OCI-LY1 (cell line): Measurements from ENCODE around the gene FBF1.

Experiments used
- EZH2 ChIP-seq: fragments of 200-600 bp; sonication (generic), shearing (Covaris generic); IDR thresholded peaks from 2 replicates; pipeline ENCODE4 v1.8.0; 2017; ENCODE audit warnings: borderline replicate concordance, mixed run types, mild to moderate bottlenecking, antibody characterized with exemption, low read length, moderate library complexity, mixed read lengths
- TF ChIP-seq, protein P1 (sequence below): fragments of 200-600 bp; sonication (generic), shearing (Covaris generic); IDR thresholded peaks from 2 replicates; pipeline ENCODE4 v1.5.1; 2017; ENCODE audit warnings: mild to moderate bottlenecking, antibody characterized with exemption, low read length, moderate library complexity, mixed read lengths

DNA sequence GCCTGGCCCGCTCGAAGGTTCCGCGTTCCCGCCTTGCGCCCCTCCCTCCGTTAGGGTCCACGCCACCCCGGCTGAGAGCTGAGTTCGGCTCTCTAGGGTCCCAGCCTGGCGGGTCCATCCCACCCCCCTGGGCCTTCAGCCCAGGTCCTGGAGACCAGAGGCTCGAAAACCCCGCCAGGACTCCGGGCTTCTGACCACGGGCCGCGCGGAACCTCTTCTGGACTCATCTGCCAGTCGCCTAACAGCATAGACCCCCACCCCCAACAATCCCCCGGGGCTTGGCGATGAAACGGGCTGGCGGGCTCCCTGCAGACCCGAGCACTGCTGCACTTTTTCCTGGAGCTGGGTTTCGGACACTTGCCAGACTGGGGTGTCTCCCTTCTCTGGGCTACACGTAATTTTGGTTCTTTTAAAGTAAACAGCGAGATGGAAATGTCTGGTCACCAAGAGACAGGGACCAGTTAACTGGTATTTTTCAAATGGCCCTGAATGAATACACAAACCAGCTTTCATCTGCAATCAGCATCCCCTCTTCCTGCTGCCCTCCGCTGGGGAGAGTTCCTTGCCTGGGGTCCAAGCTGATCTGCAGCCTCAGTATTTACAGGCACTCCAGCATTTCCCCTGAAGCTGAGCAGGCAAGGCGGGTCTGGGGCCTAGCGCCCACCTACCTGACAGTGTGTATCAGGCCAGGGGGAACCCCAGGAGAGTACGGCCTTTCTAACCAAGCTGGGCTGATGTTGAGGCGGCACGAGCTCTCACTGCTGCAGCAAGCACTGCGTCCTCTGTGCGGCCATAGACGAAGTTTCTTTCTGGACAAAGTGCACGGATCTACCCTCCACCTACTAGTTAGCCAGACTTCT lies 43.5 kb downstream of the FBF1 start:
- TF ChIP-seq, protein P1, sequence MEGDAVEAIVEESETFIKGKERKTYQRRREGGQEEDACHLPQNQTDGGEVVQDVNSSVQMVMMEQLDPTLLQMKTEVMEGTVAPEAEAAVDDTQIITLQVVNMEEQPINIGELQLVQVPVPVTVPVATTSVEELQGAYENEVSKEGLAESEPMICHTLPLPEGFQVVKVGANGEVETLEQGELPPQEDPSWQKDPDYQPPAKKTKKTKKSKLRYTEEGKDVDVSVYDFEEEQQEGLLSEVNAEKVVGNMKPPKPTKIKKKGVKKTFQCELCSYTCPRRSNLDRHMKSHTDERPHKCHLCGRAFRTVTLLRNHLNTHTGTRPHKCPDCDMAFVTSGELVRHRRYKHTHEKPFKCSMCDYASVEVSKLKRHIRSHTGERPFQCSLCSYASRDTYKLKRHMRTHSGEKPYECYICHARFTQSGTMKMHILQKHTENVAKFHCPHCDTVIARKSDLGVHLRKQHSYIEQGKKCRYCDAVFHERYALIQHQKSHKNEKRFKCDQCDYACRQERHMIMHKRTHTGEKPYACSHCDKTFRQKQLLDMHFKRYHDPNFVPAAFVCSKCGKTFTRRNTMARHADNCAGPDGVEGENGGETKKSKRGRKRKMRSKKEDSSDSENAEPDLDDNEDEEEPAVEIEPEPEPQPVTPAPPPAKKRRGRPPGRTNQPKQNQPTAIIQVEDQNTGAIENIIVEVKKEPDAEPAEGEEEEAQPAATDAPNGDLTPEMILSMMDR = no peak
- no peak for TF ChIP-seq EZH2
